ENCODE measurements around the gene HAP1.
A peak's percentile ranks its signal among the peaks of the same experiment; 100 is the strongest.
"Not testable (repeated sequence)": the region's sequence is repeated elsewhere in the genome, so short reads cannot be mapped to it uniquely, and the experiment has no call there.

HAP1 gene

GRCh38 chr17:41717408-41718286 lies 16.8 kb downstream of the HAP1 start:
- H3K4me3 ChIP-seq (ENCODE audit: low read length) = no peak overlapping the region
- DNase-seq (ENCODE audit: low read depth) = peak; percentile 94
- TF ChIP-seq CTCF (IDR thresholded peaks at IDR 0.05; ENCODE audit: insufficient read depth, low read depth, low read length, missing control alignments) = no peak

- DNase-seq (ENCODE audit: low read depth) = no peak
- no peak for TF ChIP-seq CTCF (IDR thresholded peaks at IDR 0.05; ENCODE audit: insufficient read depth, low read depth, low read length, missing control alignments)
- H3K4me3 ChIP-seq (ENCODE audit: low read length) = no peak within 1 kb of the TSS
Measured at GRCh38 chr17:41711669-41712400, 22.6 kb downstream of the HAP1 start, which contains the start of gene GAST. Gene GAST, plus strand, starts transcription at chr17:41712331. Its CDS starts 3,106 bp downstream, at chr17:41715437.

GRCh38 chr17:41710472-41711090 lies 23.9 kb downstream of the HAP1 start:
- peak; percentile 76 for DNase-seq (ENCODE audit: low read depth)
- H3K4me3 ChIP-seq (ENCODE audit: low read length) = no peak overlapping the region
- TF ChIP-seq CTCF (IDR thresholded peaks at IDR 0.05; ENCODE audit: insufficient read depth, low read depth, low read length, missing control alignments) = no peak

- H3K4me3 ChIP-seq (ENCODE audit: low read length) = no peak overlapping the region
- no peak for TF ChIP-seq CTCF (IDR thresholded peaks at IDR 0.05; ENCODE audit: insufficient read depth, low read depth, low read length, missing control alignments)
- no peak for DNase-seq (ENCODE audit: low read depth)
Measured at GRCh38 chr17:41707803-41708669, 26.4 kb downstream of the HAP1 start.

- no peak for TF ChIP-seq CTCF (IDR thresholded peaks at IDR 0.05; ENCODE audit: insufficient read depth, low read depth, low read length, missing control alignments)
- DNase-seq (ENCODE audit: low read depth) = no peak
- no peak overlapping the region for H3K4me3 ChIP-seq (ENCODE audit: low read length)
Measured at GRCh38 chr17:41705271-41705991, 29.0 kb downstream of the HAP1 start.

- TF ChIP-seq CTCF (IDR thresholded peaks at IDR 0.05; ENCODE audit: insufficient read depth, low read depth, low read length, missing control alignments) = no peak
- H3K4me3 ChIP-seq (ENCODE audit: low read length) = no peak overlapping the region
- DNase-seq (ENCODE audit: low read depth) = no peak
Measured at GRCh38 chr17:41702712-41703111, 31.7 kb downstream of the HAP1 start.

GRCh38 chr17:41700843-41701242 lies 33.6 kb downstream of the HAP1 start:
- not testable (repeated sequence) for H3K4me3 ChIP-seq (ENCODE audit: low read length); DNase-seq (ENCODE audit: low read depth)
